NCI-H146 (cell line): ENCODE measurements around the gene SEC16B.

Experiments
- DNase-seq: peaks from one replicate; lab custom pipeline; 2025; lab: John Stamatoyannopoulos, UW

The SEC16B gene

DNA sequence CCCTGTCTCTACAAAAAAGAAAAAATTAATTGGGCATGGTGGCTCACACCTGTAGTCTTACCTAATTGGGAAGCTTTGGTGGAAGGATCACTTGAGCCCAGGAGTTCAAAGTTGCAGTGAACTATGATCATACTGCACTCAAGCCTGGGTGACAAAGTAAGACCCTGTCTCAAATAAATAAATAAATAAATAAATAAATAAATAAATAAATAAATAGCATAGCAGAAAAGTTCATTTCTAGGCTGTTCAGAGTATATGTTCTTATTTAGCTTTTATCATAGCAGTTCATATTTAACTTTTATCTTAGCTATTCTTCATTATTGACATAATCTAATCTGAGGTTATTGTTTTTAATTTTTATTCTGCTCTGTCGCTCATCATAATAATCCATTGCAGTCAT, 8.7 kb upstream of the SEC16B start:
- no peak for DNase-seq

DNA sequence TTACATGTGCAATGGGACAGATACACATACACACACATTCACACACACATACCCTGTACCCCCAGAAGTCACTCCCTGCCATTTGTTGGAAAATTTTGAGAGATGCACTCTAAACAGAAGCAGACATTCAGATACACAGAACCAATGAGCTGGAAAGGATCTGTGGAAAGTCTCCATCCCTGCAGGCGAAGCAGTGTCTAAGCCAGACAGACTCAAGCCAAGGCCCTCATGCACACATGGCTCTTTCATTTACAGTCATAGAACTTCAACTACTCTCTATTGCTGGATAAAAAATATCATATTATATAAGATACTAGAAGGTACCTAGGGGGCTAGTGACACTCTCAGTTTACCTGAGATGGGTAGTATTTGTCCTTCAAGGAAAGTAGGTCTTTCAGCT, 7.3 kb upstream of the SEC16B start:
- no peak for DNase-seq

DNA sequence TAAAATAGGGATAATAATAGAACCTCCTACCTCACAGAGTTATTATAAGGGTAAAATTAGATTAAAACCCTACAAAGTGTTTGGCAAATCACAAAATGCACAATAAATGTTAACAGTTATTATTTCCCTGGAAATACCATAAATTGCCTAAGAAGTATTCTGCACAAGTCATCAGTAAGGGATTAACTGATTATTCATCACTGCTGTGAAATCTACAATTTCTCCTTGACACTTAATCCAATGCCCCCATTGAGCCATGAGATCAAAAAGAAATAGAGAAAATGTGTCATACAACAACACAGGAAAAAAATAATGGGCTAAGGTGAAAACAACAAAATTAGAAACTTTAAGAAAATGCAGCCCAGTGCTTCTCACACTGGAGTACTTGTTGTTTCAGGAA, 6.7 kb upstream of the SEC16B start:
- DNase-seq = no peak

DNA sequence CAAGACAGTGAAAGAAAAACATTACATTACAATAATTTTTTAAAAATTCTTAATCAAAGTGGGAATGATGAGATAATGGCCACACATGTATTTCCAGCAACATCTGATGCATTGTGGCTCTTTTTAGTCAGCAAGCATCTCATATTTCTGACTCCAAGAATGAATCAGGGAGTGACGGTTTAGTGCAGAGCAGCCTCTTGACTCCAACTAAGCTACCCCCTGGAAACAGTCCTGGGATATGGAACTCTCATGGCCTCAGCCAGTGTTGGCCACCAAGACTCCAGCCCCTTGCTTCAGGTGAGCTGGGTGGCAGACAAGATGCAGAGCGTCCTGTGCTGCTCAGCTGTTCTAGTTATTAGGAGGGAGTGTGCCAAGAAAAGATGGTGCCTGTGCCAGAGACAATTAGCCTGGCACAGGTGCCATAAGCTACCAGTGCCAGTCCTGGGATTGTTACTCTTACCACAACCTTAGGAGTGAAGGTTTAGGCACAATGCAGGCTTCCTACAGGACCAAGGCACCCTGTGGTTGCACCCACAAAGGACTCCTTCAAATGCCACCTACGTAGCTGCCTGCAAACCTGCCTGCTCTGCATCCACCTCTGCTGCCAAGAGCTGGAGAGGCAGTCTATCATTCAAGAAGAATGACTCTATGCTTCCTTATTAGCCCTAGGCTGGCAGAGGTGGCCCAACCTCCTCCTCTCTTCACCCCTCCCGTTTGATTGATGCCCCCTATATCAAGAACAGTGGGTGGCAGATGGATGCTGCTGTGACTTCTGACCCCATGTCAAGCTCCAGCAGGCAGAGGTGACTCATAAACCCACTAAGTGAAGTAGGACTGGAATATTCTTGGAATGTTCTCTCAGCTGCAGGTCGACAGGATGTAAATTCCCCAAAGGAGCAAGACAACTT, 6.0 kb upstream of the SEC16B start:
- no peak for DNase-seq

DNA sequence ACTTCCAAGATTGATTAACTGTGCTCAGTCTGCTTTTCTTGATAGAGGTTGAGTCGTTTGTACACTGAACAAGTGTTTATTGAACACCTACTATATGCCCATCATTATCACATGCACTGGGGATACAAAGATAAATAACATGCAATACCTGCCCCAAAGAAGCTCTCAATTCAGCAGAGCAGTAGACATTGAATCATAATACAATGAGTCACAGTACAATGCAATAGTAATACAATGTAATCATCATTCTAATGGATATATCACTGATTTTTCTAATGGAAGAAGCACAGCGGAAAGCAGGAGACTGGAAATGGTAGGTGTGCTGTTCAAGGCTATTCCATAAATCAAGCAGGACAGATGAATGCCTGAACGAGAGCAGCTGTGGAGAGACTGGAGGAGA, 3.7 kb upstream of the SEC16B start:
- DNase-seq = no peak

- DNase-seq = no peak
These were observed 749 bp downstream of the SEC16B start for GRCh38 chr1:177969109-177969508.

GRCh38 chr1:177966199-177966598, 3.7 kb downstream of the SEC16B start:
- no peak for DNase-seq

DNA sequence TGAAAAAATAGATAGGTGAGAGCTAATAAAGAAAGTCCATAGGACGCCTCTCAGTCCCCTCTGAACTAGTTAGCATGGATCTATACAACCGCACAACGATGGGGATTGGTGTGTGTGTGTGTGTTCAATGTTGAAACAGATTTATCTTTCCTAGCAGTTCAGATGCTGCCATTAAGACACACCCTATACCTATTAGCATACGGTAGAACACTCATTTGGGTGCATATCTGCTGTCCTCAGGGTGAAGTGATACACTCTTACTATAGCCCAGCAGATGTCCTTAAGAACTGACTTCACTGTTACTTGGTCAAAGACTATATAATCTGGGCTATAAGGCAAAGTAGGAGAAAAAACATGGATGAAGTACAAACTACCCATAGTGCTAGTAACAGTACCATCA, 4.6 kb downstream of the SEC16B start:
- no peak for DNase-seq

DNA sequence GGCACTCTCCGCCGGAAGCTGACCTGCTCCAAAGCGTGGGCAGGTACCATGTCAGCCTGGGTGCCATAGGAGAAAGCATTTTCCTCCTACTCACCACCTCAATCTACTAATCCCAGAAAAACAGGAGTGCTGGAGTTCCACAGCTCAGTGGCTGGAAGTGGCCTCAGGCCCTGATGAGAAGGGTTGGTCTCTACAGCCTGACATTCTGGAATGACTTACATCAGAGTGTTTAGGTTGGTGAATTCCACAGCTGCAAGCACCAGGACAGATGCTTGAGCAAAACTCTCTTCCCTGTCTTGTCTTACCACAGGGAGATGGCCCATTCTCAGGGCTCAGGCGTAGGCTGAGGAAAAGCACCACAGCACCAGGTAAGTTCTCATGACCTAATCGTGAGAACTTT, 5.5 kb downstream of the SEC16B start:
- no peak for DNase-seq

DNA sequence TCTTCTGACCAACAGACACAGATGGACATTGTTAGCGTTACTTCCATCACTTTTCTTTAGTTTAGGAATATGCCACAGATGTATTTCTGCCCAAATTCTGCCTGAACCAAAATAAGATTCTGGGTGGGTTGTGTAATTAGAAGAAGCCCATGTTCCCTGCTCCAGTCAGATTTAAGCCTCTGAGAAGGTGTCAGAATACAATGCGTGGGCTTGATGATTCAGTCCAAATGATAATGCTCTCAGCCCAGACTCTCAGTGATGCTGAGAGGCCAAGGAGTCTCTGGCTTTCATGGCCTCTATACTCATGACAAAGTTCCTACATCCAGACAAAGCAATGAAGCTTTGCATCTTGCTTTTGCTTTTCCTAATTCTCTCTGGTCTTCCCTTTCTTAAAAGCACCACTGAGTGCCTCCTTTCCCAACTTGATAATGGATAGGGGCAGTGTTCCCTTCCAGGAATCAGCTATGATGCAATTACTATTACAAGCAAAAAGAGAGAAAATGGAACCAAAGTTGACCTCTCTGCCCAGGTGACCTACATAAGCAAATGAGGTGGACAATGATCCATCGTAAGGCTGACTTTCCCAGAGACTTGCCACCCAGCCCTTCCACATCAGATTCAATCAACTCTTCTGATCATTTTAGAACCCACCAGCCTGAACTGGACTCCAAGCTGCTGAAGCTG, 8.8 kb downstream of the SEC16B start:
- no peak for DNase-seq

GRCh38 chr1:177959811-177960515, 9.9 kb downstream of the SEC16B start:
- peak; percentile 25 for DNase-seq

DNA sequence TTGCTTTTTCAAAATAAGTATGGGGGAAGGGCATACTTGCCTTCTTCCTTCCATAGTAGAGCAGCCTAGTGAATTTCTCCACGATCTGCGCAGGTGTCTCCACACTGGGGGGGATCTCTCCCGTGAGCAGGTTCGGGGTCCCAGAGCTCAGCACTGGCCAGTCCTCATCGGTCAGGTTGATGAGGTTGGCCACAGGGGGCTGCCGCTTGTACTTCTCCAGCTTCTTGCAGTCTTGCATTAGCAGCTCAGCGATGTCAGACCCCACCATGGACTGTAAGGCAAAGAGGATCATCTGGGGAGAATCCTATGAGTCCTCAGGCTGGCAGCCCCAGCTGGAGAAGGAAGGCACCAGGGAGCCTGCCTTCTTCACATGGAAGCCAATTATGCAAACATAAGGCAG, 11.8 kb downstream of the SEC16B start:
- DNase-seq = no peak

- no peak for DNase-seq
These were observed 15.8 kb downstream of the SEC16B start for GRCh38 chr1:177954076-177954475.

DNA sequence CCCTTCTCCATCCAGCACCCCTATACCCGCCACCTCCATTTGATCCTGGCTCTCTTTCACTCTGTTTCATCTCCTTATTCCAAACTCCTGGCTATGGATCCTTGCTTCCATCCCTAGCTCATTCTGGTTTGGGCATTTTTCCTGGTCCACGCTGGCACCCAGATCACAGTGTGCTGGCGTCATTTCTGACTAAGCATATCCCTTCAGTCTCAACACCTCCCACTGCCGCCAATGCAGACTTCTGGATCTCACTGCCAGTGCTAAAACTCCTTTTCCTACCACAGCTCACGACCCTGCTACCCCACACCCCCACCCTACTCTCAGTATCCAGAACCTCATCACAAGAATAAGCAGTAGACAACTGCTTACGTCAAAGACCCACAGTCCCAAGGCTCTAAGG, 16.3 kb downstream of the SEC16B start:
- no peak for DNase-seq

- no peak for DNase-seq
These were observed 17.2 kb downstream of the SEC16B start for GRCh38 chr1:177952691-177953090.

GRCh38 chr1:177952249-177952648, 17.6 kb downstream of the SEC16B start:
- no peak for DNase-seq

GRCh38 chr1:177950506-177950905, 19.4 kb downstream of the SEC16B start:
- DNase-seq = no peak

DNA sequence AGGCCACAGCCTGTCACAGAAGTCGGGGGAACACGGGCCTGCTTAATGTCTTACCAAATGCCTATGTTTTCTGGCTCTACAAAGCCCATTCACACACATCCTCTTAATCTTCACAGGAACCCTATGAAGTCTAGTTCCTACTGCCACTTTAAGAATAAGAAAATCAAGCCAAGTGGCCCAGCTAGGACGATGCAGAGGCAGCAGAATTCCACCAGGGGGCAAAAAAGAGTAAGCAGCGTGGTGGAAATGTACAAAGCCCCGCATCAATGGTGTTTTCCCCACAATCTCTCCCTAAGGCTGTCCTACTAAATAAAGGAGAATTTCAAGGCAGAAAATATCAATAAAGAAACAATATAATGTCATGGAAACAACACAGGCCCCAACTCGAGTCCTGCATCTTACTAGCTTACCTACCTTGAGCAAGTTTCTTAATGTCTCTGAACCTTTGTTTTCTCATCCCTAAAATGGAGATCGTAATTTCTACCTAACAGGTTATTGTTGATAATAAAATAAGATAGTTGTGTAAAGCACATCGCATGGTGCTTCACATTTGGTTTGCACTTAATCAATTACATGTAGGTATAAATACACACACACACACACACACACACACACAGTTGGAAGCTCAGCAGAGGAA, 21.4 kb downstream of the SEC16B start:
- DNase-seq = peak; percentile 65

DNA sequence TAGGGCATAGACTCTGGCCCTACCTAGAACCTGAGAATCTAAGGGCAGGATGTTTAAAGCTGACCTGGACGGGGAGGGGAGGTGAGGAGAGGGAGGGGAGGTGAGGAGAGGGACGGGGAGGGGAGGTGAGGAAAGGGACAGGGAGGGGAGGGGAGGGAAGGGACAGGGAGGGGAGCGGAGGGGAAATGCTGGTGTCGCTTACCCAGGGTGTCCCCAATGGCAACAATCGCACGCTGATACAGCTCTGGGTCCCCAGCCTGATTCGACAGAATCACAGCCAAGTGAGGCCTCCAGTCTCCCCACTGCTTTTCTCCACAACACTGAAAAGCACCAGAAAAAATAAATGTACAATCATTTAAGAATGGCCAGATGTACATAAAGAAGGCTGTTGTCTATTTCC, 22.2 kb downstream of the SEC16B start:
- DNase-seq = no peak

DNA sequence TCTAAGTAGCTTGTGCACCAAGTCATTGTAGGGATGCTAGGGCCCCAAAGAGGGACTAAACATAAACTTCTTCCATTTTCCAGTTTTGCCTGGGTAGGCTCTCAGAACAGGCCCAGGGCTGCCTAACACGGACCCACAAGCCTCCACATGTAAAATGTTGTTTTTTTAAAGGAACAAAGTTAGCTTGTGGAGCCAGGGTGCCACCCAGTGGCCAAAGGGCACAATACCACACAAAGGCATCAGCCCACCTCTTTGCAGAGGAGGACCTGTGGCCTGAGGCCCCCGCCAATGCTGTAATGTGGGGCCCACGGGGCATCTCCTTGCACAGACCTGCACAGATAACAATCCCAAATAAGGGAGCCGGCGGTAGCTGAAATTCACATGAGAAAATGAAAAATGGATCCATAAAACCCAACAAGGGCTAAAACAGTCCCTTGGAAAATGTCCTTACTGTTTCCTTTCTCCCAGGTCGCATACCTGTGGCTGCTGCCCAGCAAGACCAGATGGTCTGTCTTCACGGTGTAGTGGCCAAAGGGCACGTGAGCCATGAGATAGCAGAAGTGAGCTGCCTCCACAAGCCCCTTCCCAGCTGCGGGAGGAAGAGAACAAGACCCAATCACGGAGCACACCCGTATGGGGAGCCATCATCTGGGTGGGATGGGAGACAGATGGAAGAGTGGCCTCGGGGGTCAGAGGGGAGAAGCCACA, 23.8 kb downstream of the SEC16B start:
- peak; percentile 54 for DNase-seq

DNA sequence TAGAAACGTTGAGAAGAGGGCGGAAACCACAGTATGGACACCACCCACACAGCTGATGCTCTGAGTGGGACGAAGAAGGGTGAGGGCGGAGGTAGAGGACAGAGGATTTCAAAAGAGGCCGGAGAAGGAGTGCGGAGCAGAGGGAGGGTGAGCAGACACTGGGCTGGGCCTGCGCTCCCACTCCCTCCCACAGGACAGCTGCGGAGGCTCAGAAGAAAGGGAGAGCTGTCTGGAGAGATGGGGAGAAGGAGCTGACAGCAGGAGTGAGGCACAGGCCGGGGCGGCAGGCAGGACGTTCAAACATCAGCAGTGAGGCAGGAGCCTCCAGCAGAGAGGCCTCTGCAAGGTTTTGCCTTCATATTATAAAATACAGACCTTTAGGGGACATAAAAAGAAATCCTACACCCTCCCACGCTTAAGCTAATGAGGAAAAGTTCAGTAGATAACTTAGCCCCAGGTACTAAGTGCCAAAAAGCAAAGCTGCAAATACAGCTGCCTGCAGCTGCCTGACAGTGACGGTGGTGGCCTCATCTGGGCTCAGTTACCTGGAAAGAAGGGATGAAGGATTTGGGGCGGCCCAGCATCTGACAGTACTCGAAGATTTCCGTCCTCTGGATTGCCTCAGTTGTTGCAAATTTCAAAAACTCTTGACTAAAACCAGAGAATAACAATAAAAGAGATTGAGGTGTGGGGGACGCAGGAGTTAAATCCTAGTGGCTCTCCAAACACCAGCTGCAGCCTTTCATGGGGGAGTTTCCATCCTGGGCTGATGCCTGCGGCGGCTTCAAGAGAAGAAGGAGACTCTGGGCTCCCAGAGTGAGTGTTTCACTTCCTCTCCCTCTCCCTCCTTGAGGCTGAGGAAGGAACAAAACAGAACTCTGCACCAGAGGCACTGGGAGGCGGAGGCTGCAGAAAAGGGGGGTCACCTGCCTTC, 25.6 kb downstream of the SEC16B start:
- no peak for DNase-seq
